ENCODE measurements around the gene LRRC14B.

LRRC14B gene

GRCh38 chr5:169728-170094 lies 21.6 kb upstream of the LRRC14B start:
- H3K4me3 ChIP-seq (ENCODE audit: low read depth, low read length) = no peak overlapping the region
- H3K9me3 ChIP-seq (ENCODE audit: control insufficient read depth, insufficient read depth, low read depth, low read length) = no peaks in the 10 kb centered on the region
- no peak overlapping the region for H3K27ac ChIP-seq (ENCODE audit: extremely low read depth, low read depth, low read length)
- no peaks in the 10 kb centered on the region for H3K36me3 ChIP-seq (ENCODE audit: control insufficient read depth in 2 of 2, insufficient read depth in 1 of 2, low read length in 2 of 2)
- TF ChIP-seq PRDM2 (tag by site-specific recombination; IDR thresholded peaks at IDR 0.05; ENCODE audit: borderline replicate concordance) = no peak
- no peak for TF ChIP-seq BCL11A (tag by site-specific recombination; IDR thresholded peaks at IDR 0.05; ENCODE audit: low read depth)
- TF ChIP-seq ZNF140 (tag by site-specific recombination; IDR thresholded peaks at IDR 0.05) = no peak
- TF ChIP-seq ZNF366 (tag by site-specific recombination; conservative IDR thresholded peaks at IDR 0.05) = no peak
- no peak for TF ChIP-seq ZNF10 (tag by site-specific recombination; IDR thresholded peaks at IDR 0.05)
- TF ChIP-seq ZNF24 (tag by site-specific recombination; IDR thresholded peaks at IDR 0.05) = no peak
- ChIA-PET CTCF (interaction anchor here (0.8 kb wide), 1 partner anchor 14 kb away, joined by 4 read pairs; no protein-coding TSS in a partner anchor), POLR2A (no interaction called here)
- no peaks in the 10 kb centered on the region; the same call in 1 of the 2 replicates for H3K4me1 ChIP-seq (ENCODE audit: control insufficient read depth, insufficient read depth, low read length)

DNA sequence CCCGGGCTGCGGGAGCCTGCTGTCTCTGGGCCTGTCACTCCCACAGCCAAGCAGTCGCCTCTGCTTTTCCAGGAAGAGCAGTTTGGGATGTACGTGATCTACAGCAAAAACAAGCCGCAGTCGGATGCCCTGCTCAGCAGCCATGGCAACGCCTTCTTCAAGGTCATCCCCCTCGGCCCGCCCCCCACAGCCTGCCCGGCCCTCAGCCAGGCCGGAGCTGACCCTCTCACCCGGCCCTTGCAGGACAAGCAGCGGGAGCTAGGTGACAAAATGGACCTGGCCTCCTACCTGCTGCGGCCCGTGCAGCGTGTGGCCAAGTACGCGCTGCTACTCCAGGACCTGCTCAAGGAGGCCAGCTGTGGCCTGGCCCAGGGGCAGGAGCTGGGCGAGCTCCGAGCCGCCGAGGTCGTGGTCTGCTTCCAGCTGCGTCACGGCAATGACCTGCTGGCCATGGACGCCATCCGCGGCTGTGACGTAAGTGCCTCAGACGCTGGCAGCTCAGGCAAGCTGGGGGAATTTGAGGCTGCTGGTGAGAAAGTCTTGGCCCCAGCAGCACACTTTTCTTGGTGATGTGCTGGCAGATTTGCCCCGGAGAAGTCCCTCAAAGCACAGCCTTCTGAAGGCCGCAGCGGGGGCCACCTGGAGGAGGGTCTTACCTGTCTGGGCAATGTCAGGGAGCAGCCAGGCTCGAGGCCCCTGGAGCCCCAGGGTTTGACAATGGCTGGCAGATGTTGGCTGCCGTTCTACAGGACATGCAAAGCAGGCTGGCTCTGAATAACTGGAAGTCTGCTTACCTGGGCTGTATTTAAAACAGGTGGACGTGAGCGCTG lies 20.1 kb upstream of the LRRC14B start:
- Histone ChIP-seq H3K9me3 (ENCODE audit: control insufficient read depth, insufficient read depth, low read depth, low read length) (no peaks in the 10 kb centered on the region), H3K4me1 (ENCODE audit: control insufficient read depth, insufficient read depth, low read length) (no peaks in the 10 kb centered on the region; the same call in 1 of the 2 replicates), H3K4me3 (ENCODE audit: low read depth, low read length) (no peak overlapping the region), H3K27ac (ENCODE audit: extremely low read depth, low read depth, low read length) (no peak overlapping the region), H3K36me3 (ENCODE audit: control insufficient read depth in 2 of 2, insufficient read depth in 1 of 2, low read length in 2 of 2) (no peaks in the 10 kb centered on the region)
- POLR2A ChIA-PET = interaction anchor here (1.2 kb wide), 1 partner anchor 47 kb away, joined by 4 read pairs; no protein-coding TSS in a partner anchor
- CTCF ChIA-PET = no interaction called here
- no peak for TF ChIP-seq ZNF19 (tag by site-specific recombination; IDR thresholded peaks at IDR 0.05; ENCODE audit: low read depth)
- no peak for TF ChIP-seq MZF1 (tag by site-specific recombination; IDR thresholded peaks at IDR 0.05; ENCODE audit: borderline replicate concordance)
- TF ChIP-seq ZNF350 (tag by site-specific recombination; IDR thresholded peaks at IDR 0.05) = no peak

GRCh38 chr5:171801-172331 lies 19.4 kb upstream of the LRRC14B start:
- no peak overlapping the region for H3K4me3 ChIP-seq (ENCODE audit: low read depth, low read length)
- no peak overlapping the region for H3K27ac ChIP-seq (ENCODE audit: extremely low read depth, low read depth, low read length)
- no peaks in the 10 kb centered on the region; the same call in 1 of the 2 replicates for H3K4me1 ChIP-seq (ENCODE audit: control insufficient read depth, insufficient read depth, low read length)
- no peaks in the 10 kb centered on the region for H3K9me3 ChIP-seq (ENCODE audit: control insufficient read depth, insufficient read depth, low read depth, low read length)
- no peaks in the 10 kb centered on the region for H3K36me3 ChIP-seq (ENCODE audit: control insufficient read depth in 2 of 2, insufficient read depth in 1 of 2, low read length in 2 of 2)
- POLR2A ChIA-PET = interaction anchor here (1.2 kb wide), 1 partner anchor 47 kb away, joined by 4 read pairs; no protein-coding TSS in a partner anchor
- CTCF ChIA-PET = no interaction called here
- TF ChIP-seq ZNF202 (tag by site-specific recombination; IDR thresholded peaks at IDR 0.05; ENCODE audit: borderline replicate concordance) (no peak), ZNF571 (tag by site-specific recombination; IDR thresholded peaks at IDR 0.05) (no peak), ZNF366 (tag by site-specific recombination; conservative IDR thresholded peaks at IDR 0.05) (no peak), ZNF138 (tag by site-specific recombination; IDR thresholded peaks at IDR 0.05; ENCODE audit: borderline replicate concordance) (no peak), ZNF449 (tag by site-specific recombination; IDR thresholded peaks at IDR 0.05) (no peak), ZNF629 (tag by site-specific recombination; IDR thresholded peaks at IDR 0.05) (no peak), CTCF (tag by site-specific recombination; IDR thresholded peaks at IDR 0.05) (no peak), ZBTB1 (tag by site-specific recombination; IDR thresholded peaks at IDR 0.05) (no peak), HOXA7 (CRISPR knock-in tag; IDR thresholded peaks at IDR 0.05; ENCODE audit: borderline replicate concordance) (no peak), BCL11B (tag by site-specific recombination; IDR thresholded peaks at IDR 0.05; ENCODE audit: low read depth) (no peak)
- TF ChIP-seq, protein P1, sequence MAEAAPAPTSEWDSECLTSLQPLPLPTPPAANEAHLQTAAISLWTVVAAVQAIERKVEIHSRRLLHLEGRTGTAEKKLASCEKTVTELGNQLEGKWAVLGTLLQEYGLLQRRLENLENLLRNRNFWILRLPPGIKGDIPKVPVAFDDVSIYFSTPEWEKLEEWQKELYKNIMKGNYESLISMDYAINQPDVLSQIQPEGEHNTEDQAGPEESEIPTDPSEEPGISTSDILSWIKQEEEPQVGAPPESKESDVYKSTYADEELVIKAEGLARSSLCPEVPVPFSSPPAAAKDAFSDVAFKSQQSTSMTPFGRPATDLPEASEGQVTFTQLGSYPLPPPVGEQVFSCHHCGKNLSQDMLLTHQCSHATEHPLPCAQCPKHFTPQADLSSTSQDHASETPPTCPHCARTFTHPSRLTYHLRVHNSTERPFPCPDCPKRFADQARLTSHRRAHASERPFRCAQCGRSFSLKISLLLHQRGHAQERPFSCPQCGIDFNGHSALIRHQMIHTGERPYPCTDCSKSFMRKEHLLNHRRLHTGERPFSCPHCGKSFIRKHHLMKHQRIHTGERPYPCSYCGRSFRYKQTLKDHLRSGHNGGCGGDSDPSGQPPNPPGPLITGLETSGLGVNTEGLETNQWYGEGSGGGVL (tag by site-specific recombination; IDR thresholded peaks at IDR 0.05) = no peak
